Cardiac muscle cell (in vitro differentiated cells and primary cell): ENCODE data around the gene SATB1. TPM values are rescaled to one million over a fixed set of nuclear protein-coding genes. Genes with fewer than 3 reads are reported as not detected.
A peak's percentile ranks its signal among the peaks of the same experiment; 100 is the strongest.

Source experiments
- DNase-seq, 2 donors: peaks; one replicate each; pipeline versions ENCODE4 v3.0.0 to v3.0.0-alpha.2; 2010 to 2017; ENCODE audit warnings: low read depth in 1 of 2, low spot score in 1 of 2
- H3K27ac ChIP-seq: fragments of 200-600 bp; sonication (generic); 2 replicates; pipeline ENCODE4 v1.5.1; 2016
- H3K27me3 ChIP-seq: fragments of 200-600 bp; sonication (generic); 2 replicates; pipeline ENCODE4 v1.6.0; 2016; ENCODE audit warnings: control low read depth
- H3K36me3 ChIP-seq: fragments of 200-600 bp; sonication (generic); 2 replicates; pipeline ENCODE4 v1.5.1; 2016; ENCODE audit warnings: control low read depth
- H3K4me1 ChIP-seq: fragments of 200-600 bp; sonication (generic); 2 replicates; pipeline ENCODE4 v1.8.1; 2017; ENCODE audit warnings: low read depth, mild to moderate bottlenecking, mixed run types
- H3K4me3 ChIP-seq: fragments of 200-600 bp; sonication (generic); 2 replicates; pipeline ENCODE4 v1.5.1; 2016; ENCODE audit warnings: mild to moderate bottlenecking
- H3K9me3 ChIP-seq: fragments of 200-600 bp; sonication (generic); 2 replicates; pipeline ENCODE4 v1.5.1; 2017; ENCODE audit warnings: low read depth, mild to moderate bottlenecking, control low read depth
- polyA plus RNA-seq: library from polyadenylated mRNA; unstranded; fragments of >200 nt; fragmentation: Nextera tagmentation; extraction: Ambion mirVana; gene quantifications from 2 replicates; pipeline ENCODE4 v1.2.1, GENCODE V29; 2016
- total RNA-seq: library from RNA; depleted of rRNA; stranded (reverse); fragments of >200 nt; gene quantifications from 2 replicates; pipeline ENCODE4 v1.2.3, GENCODE V29; 2016
- TF ChIP-seq, protein P1 (sequence below): IDR thresholded peaks from 2 replicates; pipeline ENCODE4 v1.5.1; 2012; ENCODE audit warnings: low read depth, mild to moderate bottlenecking, low read length

SATB1 gene
- total and polyA plus RNA-seq, 2 experiments from 2014 or later = 15.9 to 52.2 TPM

DNA sequence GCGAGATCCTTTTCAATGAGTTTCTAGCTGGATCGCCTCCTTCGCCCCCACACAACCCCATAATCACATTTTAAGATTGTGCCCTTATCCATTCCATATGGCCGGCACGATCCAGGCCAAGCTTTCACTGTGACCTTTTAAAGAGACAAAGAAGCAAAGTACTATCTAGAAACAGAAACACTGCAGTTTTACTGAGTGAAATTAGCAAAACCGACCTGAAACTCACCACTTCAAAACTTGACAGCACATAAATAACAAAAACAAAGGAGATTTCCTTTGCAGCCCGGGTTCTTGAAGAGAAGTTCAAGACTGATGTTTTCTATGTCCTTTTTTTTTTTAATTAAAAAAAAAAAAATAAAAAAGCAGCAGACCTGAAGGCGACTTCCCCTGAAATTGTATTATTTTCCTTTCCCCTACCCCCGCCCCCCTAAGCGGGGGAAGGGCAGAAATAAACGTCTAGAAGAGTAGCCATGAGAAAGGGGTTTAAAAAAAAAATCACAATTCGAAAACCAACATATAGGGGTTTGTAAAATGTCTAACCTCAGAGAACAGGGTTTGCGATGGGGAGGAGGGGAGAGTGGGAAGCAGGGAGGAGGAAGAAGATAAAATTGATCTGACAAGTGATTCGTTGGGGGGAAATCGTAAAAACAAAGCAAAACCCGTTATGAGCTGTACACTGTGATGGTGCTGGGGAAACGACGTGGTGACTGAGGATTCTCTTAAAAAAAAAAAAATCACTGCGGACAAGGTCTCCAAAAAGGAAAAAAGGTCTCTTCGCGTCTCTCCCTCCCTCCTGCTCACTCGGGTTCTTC is 1.5 kb downstream of the SATB1 start:
- H3K27ac ChIP-seq = peak overlapping the region; percentile 84
- H3K36me3 ChIP-seq = peaks cover 2% of the 10 kb centered on the region
- H3K4me1 ChIP-seq = peaks cover 19% of the 10 kb centered on the region
- H3K4me3 ChIP-seq = peak overlapping the region; percentile 91
- H3K9me3 ChIP-seq = no peaks in the 10 kb centered on the region
- H3K27me3 ChIP-seq = no peaks in the 10 kb centered on the region
- TF ChIP-seq, protein P1, sequence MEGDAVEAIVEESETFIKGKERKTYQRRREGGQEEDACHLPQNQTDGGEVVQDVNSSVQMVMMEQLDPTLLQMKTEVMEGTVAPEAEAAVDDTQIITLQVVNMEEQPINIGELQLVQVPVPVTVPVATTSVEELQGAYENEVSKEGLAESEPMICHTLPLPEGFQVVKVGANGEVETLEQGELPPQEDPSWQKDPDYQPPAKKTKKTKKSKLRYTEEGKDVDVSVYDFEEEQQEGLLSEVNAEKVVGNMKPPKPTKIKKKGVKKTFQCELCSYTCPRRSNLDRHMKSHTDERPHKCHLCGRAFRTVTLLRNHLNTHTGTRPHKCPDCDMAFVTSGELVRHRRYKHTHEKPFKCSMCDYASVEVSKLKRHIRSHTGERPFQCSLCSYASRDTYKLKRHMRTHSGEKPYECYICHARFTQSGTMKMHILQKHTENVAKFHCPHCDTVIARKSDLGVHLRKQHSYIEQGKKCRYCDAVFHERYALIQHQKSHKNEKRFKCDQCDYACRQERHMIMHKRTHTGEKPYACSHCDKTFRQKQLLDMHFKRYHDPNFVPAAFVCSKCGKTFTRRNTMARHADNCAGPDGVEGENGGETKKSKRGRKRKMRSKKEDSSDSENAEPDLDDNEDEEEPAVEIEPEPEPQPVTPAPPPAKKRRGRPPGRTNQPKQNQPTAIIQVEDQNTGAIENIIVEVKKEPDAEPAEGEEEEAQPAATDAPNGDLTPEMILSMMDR = no peak
- peak; percentile 39 to 64 for DNase-seq

DNA sequence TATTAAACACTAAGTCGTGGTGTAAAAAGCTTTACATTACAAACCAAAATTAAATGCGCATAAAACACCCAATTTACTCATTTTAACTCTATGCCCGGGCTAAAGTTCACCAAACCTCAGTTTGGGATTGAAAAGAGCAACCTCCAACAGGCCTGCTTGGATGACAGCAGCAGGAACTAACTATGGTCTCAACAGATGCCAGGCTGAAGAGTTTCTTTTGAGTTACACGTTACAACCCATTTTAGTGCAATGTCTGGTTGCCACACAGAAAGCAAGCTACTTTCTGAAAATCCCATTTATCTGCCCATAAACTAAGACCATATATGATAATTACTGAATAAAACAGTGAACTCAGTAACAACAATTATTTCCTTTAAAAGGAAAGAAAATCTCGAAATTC is 2.2 kb downstream of the SATB1 start:
- Histone ChIP-seq H3K4me1 (peaks cover 19% of the 10 kb centered on the region), H3K4me3 (peak overlapping the region; percentile 91), H3K27me3 (no peaks in the 10 kb centered on the region), H3K27ac (no peak overlapping the region), H3K36me3 (peaks cover 4% of the 10 kb centered on the region), H3K9me3 (no peaks in the 10 kb centered on the region)
- TF ChIP-seq, protein P1 = no peak
- no peak for DNase-seq

DNA sequence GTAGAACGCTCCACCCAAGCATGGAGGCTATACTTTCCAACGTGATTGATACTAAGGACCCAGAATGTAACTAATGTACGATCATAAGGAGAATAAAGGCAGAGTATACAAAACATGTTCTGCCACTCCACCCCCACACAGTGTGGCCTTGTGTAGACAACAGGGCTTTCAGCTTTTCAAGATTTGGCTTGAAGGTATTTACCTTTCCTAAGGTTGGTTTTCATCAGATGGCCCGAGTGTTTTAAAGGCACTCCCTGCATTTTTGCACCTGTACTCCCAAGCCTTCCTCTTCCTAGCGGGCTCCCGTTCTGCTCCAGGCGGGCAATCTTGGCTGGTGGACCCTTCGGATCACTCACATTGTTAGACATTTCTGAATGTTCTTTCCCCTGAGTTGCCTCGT is 4.6 kb downstream of the SATB1 start:
- peaks cover 25% of the 10 kb centered on the region for H3K36me3 ChIP-seq

DNA sequence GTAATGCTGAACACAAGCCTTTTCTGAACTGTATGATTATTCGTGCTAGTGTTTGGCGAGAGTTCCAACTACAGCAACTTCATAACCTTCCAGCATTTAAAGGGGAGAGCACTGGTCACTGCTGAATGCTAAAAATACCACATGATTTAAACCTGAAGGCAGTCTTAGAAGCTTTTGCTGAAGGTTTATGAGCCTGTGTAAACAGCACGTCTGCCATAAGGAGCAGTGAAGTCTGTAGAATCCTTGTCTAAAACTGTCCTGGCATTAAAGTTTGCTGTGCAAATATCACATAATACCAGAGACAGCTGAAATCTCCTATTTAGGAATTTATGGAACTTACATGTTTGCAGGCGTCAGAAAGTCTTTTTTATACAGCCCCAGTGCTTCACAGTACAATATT is 5.9 kb downstream of the SATB1 start:
- H3K27ac ChIP-seq = no peak overlapping the region
- H3K27me3 ChIP-seq = no peaks in the 10 kb centered on the region
- H3K9me3 ChIP-seq = no peaks in the 10 kb centered on the region
- TF ChIP-seq, protein P1 = no peak
- H3K4me1 ChIP-seq = peaks cover 19% of the 10 kb centered on the region
- DNase-seq = no peak
- peaks cover 34% of the 10 kb centered on the region for H3K36me3 ChIP-seq
- no peak overlapping the region for H3K4me3 ChIP-seq

More for the DNA sequence above, 4.6 kb downstream of the SATB1 start:
- Histone ChIP-seq H3K4me1 (peaks cover 19% of the 10 kb centered on the region), H3K4me3 (no peak overlapping the region), H3K27me3 (no peaks in the 10 kb centered on the region), H3K27ac (no peak overlapping the region), H3K9me3 (no peaks in the 10 kb centered on the region)
- DNase-seq = no peak
- TF ChIP-seq, protein P1 = no peak

DNA sequence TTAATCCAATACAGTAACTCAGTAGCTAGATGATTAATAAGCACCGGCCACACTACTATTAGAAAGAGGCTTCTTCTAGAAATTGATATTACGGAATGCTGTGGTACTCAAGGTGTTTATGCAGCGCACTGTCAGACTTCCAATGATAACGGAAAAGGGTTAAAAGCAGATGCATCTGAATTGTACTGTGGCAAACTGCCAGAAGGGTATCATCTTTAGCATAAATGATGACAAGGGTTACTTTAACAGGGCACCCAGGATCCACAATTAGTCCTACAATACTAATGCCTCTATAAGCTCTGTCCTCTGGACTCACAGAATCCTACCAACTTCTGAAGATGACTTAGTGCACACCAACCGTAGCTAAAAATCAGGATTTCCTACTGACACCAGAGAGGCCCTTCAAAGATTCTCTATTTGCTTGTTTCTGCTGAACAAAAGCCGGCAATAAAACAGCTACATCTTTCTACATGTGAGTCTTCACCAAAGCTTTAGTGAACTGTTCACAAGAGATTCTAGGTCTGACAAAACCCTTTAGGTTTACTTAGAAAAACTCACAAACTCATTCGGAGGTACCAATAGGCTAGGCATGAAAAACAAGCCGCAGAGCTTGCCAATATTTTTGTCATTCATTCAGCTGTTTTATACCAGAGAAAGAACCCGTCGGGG is 7.1 kb downstream of the SATB1 start:
- DNase-seq = no peak
- peaks cover 19% of the 10 kb centered on the region for H3K4me1 ChIP-seq

More for the DNA sequence above, 7.1 kb downstream of the SATB1 start:
- Histone ChIP-seq H3K27me3 (no peaks in the 10 kb centered on the region), H3K4me3 (no peak overlapping the region), H3K36me3 (peaks cover 40% of the 10 kb centered on the region), H3K27ac (no peak overlapping the region), H3K9me3 (no peaks in the 10 kb centered on the region)
- TF ChIP-seq, protein P1 = no peak
